ENCODE results near the gene PRUNE2.
A peak's percentile ranks its signal among the peaks of the same experiment; 100 is the strongest.

Gene PRUNE2

GRCh38 chr9:76904661-76905457 lies 1.1 kb downstream of the PRUNE2 start:
- Histone ChIP-seq H3K27ac (peak overlapping the region in 1 of 21 experiments; percentile 72), H3K4me3 (peak overlapping the region in 5 of 7 experiments; percentile 7 to 42 (median 27))

- no peak overlapping the region for H3K27ac ChIP-seq
- H3K4me3 ChIP-seq: no peak overlapping the region
Measured at GRCh38 chr9:76902395-76902794, 3.5 kb downstream of the PRUNE2 start.

DNA sequence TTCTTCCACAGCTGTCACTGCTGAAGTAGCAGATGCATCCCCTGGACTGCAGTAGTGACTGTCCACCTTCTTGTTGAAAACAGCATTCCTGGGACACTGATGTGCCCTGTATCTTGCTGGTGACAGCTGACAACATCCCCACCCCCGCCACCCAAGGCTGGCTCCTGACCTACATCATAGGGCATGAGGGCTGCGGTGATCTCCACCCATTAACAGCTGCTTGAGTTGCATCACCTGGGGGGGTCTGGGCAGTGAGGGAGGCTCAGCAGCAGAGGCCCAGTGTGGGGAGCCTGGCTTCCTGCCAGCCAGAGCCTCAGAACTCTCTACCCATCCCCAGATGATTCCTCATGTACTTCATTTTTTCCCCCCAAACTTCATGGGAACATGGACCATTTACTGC lies 4.1 kb downstream of the PRUNE2 start:
- Histone ChIP-seq H3K27ac (no peak overlapping the region), H3K4me3 (no peak overlapping the region)

DNA sequence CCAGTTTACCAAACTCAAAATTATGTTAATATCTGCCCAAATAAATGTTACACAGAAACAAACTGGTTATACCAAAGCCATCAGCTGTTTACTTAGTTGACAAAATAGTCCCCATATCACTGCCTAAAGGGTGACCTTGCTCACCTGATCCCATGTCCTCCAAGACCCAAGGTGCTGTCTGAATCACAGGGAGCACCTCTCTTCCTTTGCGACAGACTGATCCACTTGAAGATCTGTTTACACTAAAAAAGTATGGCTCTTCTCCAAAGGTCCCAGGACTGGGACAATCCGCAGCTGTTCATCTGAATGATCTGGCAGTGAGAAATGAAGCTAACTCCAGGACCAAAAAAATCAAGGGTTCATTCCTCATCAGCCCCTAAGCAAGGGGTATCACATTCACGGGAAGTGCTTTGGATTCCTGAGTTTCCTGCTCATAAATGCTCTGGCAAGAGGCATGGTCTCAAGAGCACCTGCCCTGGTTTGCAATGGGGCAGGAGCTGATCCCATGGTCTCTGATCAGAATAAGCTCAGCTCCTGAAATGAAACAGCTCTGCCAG lies 5.0 kb downstream of the PRUNE2 start:
- H3K4me3 ChIP-seq: no peak overlapping the region
- no peak overlapping the region for H3K27ac ChIP-seq

GRCh38 chr9:76898786-76899185 lies 7.1 kb downstream of the PRUNE2 start:
- H3K4me3 ChIP-seq: no peak overlapping the region
- H3K27ac ChIP-seq: no peak overlapping the region

- Histone ChIP-seq H3K27ac (no peak overlapping the region), H3K4me3 (no peak overlapping the region)
Measured at GRCh38 chr9:76897804-76898525, 7.9 kb downstream of the PRUNE2 start.

DNA sequence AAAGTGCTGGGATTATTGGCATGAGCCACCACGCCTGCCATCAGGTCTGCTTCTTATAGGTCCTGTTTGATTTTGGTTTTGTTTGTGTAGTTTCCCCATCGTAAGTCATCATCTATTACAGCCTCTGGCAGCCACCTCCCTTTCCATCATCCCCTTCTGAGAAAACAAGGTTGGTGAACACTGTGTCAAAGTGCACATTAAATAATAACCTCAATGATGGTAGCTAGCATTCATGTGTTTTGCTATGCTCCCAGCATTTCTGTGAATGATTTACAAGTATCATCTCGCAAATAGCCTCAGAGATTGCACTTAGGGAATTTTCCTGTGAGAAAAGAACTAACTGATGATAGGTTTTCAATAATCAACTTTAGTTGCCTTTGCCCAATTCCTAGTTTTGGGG lies 9.9 kb downstream of the PRUNE2 start:
- Histone ChIP-seq H3K4me3 (no peak overlapping the region), H3K27ac (no peak overlapping the region)

GRCh38 chr9:76895186-76895585 lies 10.7 kb downstream of the PRUNE2 start:
- H3K27ac ChIP-seq: no peak overlapping the region
- H3K4me3 ChIP-seq: no peak overlapping the region

GRCh38 chr9:76894198-76894597 lies 11.7 kb downstream of the PRUNE2 start:
- peak overlapping the region in 1 of 21 experiments; percentile 8 for H3K27ac ChIP-seq
- H3K4me3 ChIP-seq: no peak overlapping the region

DNA sequence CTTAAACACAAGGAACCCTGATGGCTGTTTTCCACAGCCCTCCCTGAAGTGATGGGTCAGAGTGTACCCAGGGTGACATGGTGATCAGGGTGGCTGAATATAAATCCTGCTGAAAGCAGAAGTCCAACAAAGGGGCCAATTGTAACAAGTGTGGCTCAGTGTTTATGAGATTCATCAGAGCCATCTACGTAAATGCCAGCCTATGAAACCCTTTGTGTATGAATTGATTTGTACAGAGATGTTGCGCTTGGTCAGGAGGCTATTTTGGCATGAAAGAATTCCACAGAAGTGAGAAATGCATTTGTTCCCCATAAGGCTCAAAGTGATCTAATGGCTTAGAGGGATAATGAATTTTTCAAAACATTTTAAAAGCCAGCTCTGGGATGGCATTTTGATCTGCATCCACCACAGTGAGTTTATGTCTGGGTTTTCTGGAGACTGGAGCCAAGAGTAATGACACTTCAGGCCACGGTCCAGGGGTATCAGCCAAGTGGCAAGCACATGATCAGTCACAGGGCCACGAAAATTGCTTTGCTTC lies 12.4 kb downstream of the PRUNE2 start:
- no peak overlapping the region for H3K4me3 ChIP-seq
- no peak overlapping the region for H3K27ac ChIP-seq

- Histone ChIP-seq H3K4me3 (no peak overlapping the region), H3K27ac (no peak overlapping the region)
Measured at GRCh38 chr9:76891874-76892273, 14.0 kb downstream of the PRUNE2 start.

GRCh38 chr9:76891279-76891678 lies 14.6 kb downstream of the PRUNE2 start:
- Histone ChIP-seq H3K4me3 (no peak overlapping the region), H3K27ac (no peak overlapping the region)

DNA sequence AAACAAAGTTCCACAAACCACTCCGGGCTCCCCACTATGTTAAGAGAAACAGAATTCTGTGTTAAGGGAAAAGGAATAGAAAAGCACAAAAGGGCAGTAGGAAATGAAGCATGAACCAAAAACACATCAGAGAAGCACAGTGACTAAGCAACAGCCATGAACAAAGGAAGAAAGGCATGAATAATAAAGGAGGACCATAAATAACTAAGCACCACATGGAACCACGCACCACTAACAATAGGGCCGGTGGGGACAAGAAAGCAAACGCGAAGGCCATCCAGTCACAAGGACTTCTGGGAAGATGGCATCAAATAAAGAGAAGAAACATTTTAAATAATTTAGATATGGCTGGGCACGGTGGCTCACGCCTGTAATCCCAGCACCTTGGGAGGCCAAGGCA lies 18.0 kb downstream of the PRUNE2 start:
- Histone ChIP-seq H3K4me3 (no peak overlapping the region), H3K27ac (no peak overlapping the region)

DNA sequence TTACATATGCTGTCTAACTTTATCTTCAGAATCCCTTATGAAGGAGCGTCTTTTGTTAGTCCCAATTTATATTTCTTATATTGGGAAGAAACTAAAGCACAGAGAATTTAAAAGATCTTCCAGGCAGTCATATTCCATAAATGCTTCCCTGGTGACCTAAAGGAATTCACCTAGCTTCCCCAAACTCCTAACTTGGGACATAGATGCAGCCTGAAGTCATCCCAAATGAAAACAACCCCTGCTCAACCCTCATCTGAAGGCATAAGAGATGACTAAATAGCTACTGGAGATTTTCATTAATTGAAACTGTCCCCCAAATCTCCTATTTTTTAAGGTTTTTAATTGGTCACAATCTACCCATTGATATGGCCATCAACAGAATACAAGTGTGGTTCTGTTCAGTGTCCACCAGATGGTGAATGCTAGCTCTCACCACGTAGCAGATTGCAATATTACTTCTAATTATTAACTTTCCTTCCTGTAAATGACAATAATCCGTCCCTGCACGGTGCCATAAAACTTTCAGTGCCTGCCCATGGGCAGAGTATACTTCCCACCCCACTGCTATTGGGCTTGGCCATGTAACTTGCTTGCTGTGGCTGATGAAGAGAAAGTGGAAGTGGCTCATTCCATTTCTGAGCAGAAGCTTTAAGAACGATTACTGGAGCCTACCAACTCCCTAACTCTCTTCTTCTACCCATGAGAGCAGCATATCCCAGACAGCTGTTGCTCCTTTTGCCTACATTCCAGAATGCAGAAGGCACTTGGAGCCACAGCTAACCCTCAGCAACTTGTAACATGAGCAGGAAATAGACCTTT lies 18.7 kb downstream of the PRUNE2 start:
- H3K4me3 ChIP-seq: no peak overlapping the region
- no peak overlapping the region for H3K27ac ChIP-seq

- H3K27ac ChIP-seq: no peak overlapping the region
- H3K4me3 ChIP-seq: no peak overlapping the region
Measured at GRCh38 chr9:76886318-76886717, 19.6 kb downstream of the PRUNE2 start.

DNA sequence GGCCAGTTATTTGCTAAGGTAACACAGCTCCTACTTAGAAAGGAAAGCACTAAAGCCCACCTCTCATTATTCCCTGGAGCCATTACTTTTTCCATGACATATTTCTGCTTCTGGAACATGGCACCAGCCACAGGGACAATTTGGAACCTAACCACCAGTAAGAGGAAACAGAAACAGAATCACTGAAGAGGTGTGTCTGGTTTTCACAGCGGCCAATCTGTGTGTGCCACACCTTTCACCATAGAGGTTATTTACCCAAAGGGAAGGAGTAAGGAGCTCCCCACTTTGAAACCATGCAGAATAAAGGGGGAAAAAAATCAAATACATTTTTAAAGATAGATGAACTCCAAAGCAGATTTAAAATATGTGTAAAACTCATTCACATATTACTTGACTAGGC lies 21.1 kb downstream of the PRUNE2 start:
- H3K4me3 ChIP-seq: no peak overlapping the region
- H3K27ac ChIP-seq: no peak overlapping the region

DNA sequence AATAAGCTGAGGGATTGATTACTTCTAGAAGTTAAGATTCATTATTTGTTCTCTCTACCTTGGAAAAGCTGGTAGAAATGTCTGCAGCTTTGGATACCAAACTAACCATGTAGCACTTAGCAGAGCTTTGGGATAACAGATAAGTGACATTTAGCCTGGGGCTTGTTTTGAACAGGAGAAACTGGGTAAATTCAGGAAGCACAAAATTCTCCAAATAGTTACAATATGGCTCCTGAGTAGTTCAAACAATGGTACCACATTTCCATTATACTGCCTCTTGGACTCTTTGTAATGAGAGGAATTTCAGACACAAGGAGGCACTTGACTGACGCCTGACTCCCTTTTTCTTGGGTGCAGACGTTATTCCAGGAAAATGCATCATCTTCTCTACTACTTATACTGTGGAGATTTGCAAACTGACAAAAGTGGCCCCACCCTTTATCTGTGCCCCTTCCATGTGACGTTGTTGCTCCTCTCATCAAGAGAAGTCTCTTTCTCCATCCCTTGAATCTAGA lies 22.5 kb downstream of the PRUNE2 start:
- no peak overlapping the region for H3K4me3 ChIP-seq

GRCh38 chr9:76882686-76883085 lies 23.2 kb downstream of the PRUNE2 start:
- no peak overlapping the region for H3K27ac ChIP-seq

More for the DNA sequence above, 22.5 kb downstream of the PRUNE2 start:
- H3K27ac ChIP-seq: no peak overlapping the region

GRCh38 chr9:76880210-76880609 lies 25.7 kb downstream of the PRUNE2 start:
- Histone ChIP-seq H3K4me3 (no peak overlapping the region), H3K27ac (no peak overlapping the region)

More at GRCh38 chr9:76882686-76883085, 23.2 kb downstream of the PRUNE2 start:
- H3K4me3 ChIP-seq: no peak overlapping the region

- Histone ChIP-seq H3K27ac (no peak overlapping the region), H3K4me3 (no peak overlapping the region)
Measured at GRCh38 chr9:76878933-76879332, 27.0 kb downstream of the PRUNE2 start.

Data from skin epidermis (tissue), 12 donors.